GM19452 (cell line): Measurements from ENCODE around the gene GFOD1.
A peak's percentile ranks its signal among the peaks of the same experiment; 100 is the strongest.

Source experiments
- ATAC-seq: cut with Tn5 transposase; IDR thresholded peaks from one replicate; pipeline ENCODE4 v1.9.1; 2021; ENCODE audit not compliant: unreplicated experiment

GFOD1 gene

DNA sequence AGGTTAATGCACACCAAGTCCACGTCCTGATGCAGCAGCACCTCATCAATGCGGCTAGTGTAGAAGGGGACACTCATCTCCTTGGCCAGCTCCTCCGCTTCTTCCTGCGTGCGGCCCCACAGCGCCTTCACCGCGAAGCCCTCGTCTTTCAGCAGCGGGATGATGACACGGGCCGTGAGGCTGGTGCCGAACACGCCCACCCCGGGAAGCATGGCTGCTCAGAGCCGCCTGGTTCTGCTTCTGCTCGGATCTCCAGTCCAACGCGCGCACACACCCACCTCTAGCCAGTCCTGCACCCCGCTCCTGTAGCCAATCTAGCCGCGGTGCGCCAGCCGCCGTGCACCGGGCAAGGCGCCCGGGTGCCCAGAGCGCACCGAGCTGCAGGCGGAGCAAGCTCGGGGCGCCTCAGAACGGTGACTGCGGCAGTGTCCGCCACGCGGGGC, 700 bp downstream of the GFOD1 start:
- ATAC-seq = peak; percentile 22

- ATAC-seq = no peak
Observed at GRCh38 chr6:13485923-13486562, 1.4 kb downstream of the GFOD1 start.

DNA sequence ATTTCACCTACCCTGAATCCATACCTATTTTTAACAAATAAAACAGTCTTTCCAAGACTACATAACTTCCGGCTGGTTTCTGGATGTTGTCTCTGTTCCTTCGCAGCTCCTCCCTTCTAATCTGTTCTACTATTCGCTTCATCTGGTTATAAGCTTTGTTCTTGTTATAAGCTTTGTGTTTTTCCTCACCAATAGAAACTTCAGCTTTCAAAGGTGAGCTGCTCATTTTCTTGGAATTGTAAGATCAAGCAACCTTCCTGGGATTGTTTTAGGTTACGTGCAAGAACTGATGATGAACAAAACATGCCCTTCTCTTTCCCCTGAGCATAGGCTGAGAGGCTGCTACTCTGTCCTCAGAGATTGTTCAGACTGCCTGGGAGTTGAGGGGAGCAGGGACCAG, 2.1 kb downstream of the GFOD1 start:
- ATAC-seq = no peak

- ATAC-seq = no peak
Observed at GRCh38 chr6:13484827-13485226, 2.6 kb downstream of the GFOD1 start.

DNA sequence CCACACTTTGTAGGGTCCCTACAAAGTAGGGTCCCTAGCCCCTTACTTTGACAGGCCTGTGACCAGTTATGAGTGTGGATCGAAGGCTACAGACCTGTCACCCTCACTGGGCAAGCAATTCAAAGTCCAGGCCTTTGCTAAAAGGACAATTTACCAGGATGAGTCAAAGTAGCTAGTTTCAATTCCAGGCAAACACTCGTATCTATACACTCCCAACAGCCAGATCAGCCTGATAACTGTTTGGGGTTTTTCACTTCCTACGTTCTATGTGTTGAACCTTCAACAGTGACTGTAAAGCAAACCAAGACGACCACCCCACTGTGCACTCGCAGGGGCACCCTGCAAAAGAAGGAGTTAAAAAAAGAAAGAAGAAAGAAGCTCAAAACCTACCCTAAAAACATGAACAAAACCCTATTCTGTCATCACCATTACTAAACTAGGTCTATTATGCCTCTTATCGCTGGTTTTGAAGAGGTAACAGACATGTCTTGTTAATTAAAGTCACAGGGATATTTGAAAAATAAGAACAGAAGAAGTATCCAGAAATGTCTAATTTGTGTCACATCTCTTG, 3.2 kb downstream of the GFOD1 start:
- no peak for ATAC-seq

DNA sequence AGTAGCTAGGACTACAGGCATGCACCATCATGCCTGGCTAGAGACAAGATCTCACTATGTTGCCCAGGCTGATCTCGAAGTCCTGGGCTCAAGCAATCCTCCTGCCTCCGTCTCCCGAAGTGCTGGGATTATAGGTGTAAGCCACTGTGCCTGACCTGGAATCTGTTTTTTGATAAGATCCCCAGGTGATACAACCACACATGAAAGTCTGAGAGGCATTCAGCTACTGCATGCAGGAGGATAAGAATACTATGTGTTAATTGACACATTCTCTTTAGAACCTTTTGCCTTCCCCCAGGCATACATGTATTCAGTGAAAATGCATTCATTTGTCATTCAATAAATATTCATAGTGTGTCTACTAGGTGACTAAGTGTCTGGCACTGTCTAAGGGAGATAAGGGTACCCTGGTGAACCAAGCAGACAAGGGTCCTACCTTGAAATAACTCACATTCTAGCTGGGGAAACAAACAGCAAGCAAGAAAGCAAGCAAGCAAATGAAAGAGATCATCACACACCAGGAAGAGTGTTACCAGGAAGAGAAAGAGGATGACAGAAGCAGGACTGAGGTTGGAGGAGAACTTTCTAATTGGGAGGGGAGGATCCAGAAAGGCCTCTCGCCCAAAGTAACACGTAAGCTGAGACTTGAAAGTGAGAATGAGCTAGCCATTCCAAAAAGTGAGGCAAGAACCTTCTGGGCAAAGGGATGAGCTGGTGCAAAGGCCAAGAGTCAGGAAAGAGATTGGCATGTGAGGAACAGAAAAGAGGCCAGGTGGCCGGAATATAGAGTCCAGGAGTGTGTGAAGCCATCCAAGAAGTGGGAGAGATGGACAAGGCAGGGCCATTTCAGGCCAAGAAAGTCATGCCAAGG, 6.5 kb downstream of the GFOD1 start:
- no peak for ATAC-seq

- ATAC-seq = no peak
Observed at GRCh38 chr6:13479971-13480434, 7.4 kb downstream of the GFOD1 start.

GRCh38 chr6:13479206-13479800, 8.1 kb downstream of the GFOD1 start:
- no peak for ATAC-seq

DNA sequence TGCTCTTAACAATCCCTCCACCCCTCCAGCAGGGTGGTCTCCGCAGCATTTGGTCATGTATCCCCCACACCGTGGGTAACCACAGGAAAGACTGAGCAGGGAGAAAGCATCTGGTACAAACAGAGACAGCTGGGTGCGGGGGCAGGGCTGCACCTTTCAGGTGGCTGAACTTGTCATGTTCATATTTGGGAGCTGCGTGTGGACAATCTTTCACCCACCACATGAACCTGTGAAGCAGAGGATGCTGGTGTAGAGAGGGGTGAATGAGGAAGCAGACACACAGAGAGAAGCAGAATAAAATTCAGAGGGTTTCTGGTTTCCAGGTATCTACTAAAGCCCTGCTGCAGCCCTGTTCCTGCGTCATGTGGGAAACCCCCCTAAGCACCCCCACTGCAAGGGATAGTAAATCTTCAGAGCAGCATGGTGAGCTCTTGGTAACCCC, 8.9 kb downstream of the GFOD1 start:
- ATAC-seq = peak; percentile 49

DNA sequence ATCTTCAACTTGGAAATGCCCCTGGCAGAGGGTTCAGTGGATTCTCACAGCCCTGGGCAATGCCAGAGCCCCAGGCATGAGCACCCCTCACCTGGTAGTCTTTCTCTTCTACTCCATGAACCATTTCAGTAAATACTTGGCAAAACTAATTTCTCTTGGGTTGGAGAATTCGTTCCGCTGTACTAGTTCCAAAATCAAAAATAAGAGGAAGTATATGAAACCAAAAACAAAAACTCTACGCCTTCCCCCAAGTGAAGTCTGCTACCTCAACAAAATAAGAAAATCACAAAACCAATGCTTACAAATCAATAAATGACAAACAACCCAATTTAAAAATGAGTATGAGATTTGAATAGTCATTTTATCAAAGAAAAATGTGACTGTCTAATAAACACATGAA, 12.6 kb downstream of the GFOD1 start:
- no peak for ATAC-seq

DNA sequence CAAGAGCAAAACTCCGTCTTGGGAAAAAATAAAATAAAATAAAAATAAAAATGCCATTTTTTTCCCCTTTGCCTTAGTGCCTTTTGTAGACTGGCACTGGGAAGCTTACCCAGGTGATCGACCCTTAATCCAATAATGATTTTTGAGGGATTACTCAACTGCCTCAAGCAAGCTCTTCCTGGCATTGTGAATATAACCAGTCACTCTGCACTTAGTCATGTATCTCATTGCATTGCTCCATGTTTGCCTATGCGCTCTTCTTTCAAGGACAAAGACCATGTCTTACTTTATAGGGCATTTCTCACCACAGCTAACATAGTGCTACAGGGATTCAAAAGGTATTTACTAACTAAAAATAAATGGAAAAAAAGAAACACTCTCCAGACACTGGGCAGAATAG, 13.0 kb downstream of the GFOD1 start:
- ATAC-seq = no peak

DNA sequence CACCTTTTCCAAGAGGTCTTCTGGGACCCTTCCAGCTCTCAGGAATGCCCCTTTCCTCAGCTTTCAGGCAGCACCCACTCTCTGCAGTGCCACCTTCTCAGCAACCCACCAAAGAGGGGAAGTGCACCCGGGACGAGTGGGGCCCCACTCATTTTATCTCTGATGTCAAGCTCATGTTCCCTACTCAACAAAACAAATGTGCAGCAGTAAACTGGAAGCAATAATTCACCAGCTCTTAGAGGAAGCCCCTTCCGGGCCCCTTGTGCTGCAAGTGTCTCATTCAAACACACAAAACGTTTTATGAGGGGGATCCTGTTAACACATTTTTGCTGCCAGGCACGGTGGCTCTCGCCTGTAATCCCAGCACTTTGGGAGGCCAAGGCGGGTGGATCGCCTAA, 13.6 kb downstream of the GFOD1 start:
- ATAC-seq = no peak

DNA sequence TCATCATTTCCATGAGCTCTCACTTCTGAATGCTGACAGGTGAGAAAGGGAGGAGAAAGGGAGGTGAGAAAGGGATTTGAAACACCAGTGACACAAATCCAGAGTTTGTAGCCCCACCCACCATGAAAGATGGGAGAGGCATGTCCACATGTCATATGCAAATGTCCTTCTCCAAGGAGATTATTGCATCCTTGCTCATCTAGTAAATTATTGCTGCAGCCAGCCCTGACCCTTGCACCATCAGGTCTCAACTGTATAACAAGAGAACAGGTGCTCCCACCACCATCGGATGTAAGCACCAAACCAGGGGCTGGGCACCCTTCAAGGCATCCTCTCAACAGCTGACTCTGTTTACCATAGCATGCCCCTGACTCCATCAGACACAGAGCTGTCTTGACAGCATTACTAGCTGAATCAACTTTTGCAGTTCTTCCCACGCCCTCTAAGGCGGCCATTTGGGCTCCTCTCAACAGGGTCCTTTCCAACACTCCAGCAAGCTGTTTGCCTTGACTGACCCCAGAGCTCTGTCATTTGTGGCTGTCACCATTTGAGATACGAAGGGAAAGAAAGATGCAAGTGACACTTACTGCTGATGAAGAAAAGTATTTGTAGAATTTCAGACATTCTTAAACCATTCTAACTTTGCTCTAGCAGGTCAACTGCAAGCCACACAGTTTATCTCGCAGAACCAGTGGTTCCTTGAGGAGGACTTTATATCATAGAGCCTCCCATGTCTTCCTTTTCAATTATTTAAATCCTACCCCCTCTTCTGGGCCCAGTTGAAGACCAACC, 14.2 kb downstream of the GFOD1 start:
- no peak for ATAC-seq

DNA sequence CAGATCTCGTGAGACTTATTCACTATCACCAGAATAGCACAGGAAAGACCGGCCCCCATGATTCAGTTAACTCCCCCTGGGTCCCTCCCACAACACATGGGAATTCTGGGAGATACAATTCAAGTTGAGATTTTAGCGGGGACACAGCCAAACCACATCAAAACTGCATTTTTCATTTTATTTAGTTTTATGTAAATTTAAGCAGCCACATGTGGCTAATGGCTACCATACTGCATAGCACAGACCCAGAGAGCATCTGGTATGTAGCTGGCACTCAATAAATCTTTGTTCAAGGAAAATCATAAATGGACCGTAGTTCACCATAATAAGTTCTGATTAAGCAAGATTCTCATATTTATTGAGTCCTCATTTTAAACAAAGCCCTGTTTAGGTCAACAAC, 15.3 kb downstream of the GFOD1 start:
- no peak for ATAC-seq

DNA sequence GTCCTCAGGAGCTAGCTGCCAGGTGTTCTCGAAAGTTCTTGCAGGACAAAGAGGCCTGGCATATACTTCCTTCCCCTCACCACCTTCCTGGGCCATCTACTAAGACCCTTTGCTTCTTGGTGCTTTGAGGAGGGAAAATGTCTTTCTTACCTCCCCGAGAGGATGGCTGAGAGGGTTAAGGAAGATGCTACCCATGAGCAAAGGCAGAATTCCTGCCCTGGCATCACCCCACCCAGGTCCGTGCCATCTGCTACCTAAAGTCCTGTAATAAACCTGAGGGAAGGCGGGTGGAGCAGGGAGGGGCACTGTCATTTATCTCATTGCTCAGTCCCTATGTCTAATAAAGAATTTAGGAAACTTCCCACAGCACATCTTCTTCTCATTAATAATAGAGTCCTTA, 16.2 kb downstream of the GFOD1 start:
- no peak for ATAC-seq

DNA sequence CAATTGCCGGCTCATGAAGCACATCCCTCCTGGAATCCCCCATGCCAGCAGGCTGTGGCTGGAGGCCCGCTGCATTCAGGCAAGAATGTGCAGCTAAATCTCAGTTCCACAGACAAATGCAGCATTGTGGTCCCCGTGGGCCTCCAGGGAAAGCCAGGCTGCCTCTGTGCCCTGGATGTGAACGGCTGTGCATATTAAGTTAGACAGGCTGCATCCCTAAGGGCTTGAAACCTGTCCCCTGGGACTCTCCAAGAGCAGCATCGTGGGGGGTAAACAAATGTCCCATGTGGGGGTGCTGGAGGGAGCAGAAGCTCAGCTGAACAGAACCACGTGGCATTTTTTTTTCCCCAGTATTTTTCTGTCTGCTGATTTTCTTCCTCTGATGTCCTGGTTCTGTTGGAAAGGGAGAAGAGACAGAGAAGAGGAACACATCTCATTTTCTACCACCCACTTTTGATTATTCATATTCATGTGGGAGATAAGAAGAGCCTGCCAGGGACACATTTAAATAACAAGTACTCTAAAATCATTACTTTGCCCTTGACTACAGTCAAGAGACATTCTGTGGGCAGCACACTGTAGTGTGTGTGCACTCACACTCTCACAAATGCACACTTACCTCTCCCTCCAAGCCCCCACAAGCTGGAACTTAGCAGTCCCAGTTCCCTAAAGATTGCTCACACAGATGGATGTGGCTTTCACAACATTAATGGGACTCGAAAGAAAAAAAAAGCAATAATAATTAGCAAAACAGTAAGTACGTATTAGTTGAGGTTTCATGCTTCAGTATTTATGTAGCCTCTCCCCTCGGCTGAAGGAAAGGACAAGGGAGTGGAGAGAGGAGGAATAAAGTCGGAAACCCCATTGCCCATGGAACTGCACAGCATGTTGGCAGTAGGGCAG, 16.9 kb downstream of the GFOD1 start:
- ATAC-seq = no peak

- ATAC-seq = no peak
Observed at GRCh38 chr6:13469693-13470092, 17.7 kb downstream of the GFOD1 start.

DNA sequence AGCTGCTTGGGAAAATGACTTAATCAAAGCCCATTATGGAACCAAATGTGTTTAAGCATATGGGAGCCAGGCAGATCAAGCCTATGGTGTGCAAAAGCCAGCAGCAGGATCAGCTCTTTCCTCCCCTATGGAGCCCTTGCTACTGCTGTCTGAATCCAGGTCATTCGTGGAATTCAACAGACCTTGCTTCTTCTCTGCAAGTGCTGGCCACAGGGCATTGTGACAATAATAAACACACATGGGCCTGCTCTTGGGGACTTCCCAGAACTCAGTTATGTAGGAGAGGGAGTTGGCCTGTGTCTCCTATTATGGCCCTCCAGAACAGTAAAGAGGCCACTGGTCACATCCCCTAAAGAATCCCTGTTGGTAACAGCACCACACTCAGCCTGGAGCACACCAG, 18.6 kb downstream of the GFOD1 start:
- no peak for ATAC-seq

DNA sequence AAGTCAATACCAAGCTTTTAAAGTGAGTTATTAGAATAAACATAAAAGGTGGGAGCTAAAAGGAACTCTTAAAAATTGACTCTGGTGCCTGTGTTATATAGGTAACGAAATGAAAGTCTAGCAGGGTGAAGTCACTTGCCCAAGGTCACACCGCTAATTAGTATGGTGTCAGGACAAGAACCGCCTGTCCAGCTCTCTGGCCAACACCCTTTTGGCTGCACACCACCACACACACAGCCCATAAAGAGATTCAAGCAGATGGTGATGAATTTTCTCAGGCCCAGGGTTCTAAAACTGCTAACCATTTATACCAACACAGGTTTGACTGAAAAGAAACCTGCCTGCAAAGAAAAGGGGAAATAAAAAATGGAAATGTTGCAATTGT, 20.2 kb downstream of the GFOD1 start:
- ATAC-seq = no peak
